RPMI7951 (cell line): Measurements from ENCODE around the gene TYK2. TPM values are rescaled to one million over a fixed set of nuclear protein-coding genes. Genes with fewer than 3 reads are reported as not detected.
A peak's percentile ranks its signal among the peaks of the same experiment; 100 is the strongest.
"Not testable (repeated sequence)": the region's sequence is repeated elsewhere in the genome, so short reads cannot be mapped to it uniquely, and the experiment has no call there.

ENCODE experiments used
- DNase-seq: peaks from one replicate; pipeline ENCODE4 v3.0.0-alpha.2; 2012; ENCODE audit warnings: low read depth
- total RNA-seq: library from RNA; depleted of rRNA; stranded (reverse); fragments of >200 nt; shearing (Covaris generic); gene quantifications from 2 replicates; pipeline ENCODE4 v1.2.3, GENCODE V29; 2014; rRNA removed

The TYK2 gene
- 44.6 and 56.8 TPM in 2 replicates for total RNA-seq

DNA sequence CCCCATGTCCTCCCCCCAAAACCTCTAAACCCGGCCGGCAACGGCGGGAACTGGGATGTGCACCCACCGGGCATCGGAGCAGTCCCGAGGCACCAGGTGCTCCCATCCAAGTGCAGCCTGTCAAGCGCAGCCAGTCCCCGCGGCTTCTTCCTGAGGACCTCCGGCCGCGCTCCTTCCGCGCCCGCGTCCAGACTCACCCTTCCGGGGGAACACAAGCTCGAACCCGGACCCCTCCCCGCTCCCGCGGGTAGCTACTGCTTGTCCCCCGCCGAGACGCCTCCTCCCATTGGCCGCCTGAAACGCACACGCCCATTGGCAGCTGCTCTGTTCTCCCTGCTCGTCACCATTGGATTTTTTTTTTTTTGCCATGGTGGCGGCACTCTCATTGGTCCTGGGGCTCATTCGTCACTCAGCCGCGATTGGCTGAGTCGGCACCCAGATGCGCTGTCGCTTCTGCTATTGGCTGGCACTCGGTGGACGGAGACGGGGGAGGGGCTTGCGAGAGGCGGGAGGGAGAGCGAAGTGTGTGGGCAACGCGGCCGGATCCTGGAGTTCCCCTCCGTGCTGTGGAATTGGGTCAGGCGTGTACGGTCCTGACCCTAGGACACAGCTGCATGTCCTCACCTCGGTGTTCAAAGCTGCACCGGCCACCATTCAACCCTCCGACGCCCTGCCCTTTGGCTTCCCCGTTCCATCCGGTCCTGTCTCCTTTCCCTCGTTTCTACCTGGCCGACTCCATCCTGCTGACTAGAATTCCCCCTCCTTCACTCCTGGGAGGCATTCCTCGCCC, at the start of gene TYK2:
TSS of gene TYK2 (minus strand) at position 260 of the 790 bp plus-strand sequence. CDS start 2,166 bp downstream, outside the sequence.
- DNase-seq = peak; percentile 98

DNA sequence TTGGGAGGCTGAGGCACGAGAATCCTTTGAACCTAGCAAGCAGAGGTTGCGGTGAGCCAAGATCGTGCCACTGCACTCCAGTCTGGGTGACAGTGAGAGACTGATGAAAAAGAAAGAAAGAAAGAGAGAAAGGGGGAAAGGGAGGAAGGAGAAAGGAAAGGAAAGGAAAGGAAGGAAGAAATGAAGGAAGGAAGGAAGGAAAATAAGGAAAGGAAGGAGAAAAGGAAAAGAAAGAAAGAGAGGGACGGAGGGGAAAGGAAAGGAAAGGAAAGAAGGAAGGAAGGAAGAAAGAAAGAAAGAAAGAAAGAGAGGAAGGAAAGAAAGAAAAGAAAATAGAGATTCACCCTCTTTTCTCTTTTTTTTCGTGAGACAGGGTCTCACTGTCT, 48.6 kb upstream of the TYK2 start:
- no peak for DNase-seq

DNA sequence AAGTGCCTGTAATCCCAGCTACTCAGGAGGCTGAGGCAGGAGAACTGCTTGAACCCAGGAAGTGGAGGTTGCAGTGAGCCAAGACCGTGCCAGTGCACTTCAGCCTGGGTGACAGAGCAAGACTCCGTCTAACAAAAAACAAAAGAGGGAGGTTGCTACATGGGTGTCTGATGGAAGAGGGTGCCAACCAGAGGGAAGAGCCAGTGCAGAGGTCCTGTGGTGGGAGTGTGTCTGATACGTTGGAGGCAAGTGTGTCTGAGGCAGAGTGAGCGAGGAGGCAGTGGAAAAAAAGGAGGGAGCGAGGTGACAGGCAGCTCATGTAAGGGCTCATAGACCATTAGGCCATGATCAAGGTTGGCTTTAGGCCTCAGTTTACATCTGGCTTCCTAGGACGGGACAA, 46.8 kb upstream of the TYK2 start:
- no peak for DNase-seq

DNA sequence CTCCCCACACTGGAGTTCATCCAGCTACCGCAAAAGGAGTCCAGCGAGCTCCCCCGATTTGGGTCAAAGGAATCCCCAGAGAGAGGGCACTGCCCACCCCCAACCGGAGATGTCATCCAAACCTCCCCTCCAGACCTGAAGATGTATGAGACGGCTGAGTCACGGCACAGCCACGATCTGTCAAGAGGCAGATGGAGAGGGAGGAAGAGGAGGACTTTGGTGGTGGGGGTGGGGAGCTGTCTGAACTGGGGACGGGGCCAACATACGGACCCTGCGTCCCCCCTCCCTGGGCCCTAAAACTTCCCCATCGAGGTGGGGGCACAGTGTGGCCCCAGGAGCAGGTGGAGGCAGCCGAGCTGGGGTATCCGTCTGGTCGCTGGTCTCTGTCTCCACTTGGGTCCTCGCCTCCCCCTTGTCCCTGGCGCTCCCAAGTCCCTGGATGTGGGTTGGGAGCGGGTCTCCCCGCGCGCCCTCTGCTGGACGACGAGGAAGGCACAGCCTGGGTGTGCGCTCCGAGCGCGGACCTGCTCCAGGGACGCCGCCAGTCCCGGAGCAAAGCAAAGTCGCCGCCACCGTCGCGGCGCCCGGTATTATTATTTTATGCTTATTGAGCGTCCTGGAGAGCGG, 43.8 kb upstream of the TYK2 start:
- DNase-seq = peak; percentile 77

DNA sequence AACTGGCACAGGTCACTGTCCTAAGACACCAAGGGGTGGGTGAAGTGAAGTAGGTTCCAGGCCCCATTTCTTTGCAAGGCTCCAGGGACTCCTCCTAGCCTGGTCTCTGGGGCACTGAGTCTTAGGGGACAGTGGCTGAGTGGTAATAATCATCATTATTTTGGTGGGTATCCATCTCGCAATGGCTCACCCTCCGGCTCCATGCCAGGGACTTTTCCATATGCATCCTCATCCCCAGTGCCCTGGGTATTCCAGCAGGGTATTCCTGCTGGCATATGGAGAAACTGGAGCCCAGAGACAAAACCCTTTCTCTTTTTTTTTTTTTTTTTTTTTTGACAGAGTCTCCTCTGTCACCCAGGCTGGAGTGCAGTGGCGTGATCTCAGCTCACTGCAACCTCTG, 42.5 kb upstream of the TYK2 start:
- DNase-seq = no peak

DNA sequence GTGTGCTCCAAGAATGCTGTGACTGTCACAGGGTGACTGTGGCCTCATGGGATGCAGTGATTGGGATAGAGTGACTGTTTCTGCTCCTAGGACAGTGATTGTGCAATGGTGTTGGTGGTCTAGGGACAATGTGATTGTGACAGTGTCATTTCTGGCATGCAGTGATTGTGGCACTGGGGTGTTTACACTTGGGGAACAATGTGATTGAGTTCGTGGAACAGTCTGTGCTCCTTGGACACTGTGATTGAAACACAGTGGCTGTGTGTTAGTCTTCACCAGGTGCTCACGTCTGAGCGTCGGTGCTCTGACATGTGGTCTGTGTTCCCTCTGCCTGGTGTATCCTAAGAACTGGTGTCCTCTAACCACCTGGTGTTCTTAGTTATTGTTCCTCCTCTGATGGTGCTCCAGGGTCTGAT, 41.7 kb upstream of the TYK2 start:
- no peak for DNase-seq

DNA sequence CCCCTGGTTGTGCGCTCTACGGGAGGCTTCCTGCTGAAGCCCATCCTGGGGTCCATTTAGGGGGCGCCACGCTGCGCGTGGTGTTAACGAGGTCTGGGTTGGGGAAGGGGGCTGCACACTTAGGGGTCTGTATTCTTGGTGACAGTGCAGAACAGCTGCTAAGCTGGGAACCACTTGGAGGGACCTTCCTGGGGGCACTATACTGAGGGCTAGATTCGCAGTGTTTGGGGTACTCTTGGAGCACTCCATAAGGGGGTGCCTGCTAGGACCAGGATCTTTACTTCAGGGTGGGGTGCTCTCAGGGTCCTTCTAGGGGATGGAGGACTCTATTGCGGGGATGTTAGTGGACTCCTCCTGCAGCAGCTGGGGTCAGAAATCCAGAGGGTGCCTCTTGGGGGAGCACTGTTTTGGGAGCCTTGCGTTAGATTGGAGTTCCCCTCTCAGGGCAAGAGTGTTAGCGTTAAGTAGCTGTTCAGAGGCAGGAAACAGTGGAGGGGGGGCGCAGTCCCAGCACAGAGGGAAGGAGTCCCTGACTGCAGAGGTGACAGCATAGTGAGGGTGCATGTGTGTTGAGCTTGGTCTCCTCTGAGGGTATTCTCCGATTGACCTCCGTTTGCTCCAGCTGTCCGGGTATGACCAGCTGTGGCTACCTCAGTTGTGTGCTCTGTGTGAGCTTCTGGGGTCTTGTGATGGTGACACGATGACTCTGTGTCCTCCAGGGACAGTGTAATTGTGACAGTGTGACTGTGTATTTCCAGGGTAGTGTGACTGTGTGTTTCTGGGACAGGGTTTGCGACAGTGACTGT, 41.1 kb upstream of the TYK2 start:
- no peak for DNase-seq

DNA sequence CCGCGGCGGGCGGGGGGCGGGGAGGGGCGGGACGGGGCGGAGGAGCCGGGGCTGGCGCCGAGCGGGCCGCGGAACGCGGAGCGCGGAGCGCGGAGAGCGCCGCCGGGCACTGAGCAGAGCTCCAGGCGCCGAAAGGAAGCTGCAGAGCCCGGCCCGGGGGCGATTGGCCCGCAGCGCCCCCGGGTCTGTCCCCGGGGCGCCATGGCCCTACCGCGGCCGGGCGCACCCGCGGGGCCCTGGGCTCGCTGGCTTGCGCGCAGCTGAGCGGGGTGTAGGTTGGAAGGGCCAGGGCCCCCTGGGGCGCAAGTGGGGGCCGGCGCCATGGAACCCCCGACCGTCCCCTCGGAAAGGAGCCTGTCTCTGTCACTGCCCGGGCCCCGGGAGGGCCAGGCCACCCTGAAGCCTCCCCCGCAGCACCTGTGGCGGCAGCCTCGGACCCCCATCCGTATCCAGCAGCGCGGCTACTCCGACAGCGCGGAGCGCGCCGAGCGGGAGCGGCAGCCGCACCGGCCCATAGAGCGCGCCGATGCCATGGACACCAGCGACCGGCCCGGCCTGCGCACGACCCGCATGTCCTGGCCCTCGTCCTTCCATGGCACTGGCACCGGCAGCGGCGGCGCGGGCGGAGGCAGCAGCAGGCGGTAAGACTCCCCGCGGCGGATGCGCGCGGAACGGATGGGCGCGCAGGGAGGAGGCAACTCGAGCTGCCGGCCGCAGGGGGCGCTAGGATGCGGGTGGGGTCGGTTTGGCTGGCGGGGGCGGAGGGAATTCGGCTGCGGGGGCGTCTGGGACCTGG, 40.3 kb upstream of the TYK2 start, which contains the start of gene PDE4A:
TSS of gene PDE4A (plus strand) at position 95 of the 796 bp plus-strand sequence. CDS start at position 322, 227 bp downstream.
- no peak for DNase-seq

DNA sequence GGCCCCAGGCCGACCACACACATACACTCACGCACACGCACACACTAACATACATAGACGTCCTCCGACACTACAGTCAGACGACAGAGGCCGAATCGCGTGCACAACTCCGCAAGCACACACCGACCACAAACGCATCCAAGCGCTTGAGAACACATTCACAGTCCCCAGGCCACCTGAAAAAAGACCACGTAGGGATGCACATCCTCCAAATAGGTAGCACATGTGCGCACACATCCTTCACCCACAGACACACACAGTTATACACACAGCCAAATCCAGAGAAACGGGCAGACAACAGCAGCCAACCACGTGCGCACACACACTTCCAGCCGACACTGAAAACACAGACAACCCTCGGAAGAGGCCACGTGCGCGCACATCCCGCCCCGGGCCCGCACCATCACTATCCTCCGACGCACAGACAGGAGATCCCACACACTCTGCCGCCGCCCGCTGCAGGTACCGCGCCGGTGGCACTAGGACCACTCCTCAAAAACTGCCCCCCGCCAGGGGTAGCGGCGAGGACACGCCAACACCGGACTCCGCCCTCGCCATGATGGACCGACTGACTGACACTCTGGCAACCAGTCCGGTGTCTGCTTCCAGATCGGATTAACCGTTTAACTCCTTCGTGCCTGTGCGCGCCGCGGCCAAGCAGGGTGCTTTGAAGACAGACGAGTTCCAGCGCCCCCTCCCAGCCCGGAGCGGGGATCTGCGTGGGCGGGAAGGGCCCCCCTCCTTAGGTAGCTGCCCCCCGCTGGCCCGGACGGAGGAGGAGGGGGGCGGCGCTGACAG, 39.5 kb upstream of the TYK2 start:
- DNase-seq = peak; percentile 54

DNA sequence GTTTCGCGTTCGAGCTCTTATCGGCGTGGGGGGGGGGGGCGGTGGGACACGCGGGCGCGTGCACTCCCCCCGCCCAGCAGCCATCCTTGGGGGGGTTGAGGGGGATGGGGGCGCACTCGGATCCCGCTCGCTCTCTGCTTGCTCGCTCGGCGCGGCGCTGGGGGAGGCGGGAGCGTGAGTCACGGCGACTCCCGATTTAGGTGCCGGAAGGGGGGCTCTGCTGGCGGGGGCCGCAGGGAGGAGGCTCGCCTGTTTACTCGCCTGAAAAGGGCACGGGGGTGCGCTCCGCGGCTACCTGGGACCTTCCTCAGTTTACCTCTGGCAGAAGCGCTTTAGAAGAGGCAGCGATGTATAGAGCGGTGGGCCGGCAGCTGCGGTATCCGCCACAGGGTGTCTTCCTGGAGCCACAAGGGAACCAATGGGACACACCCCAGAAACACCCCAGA, 38.9 kb upstream of the TYK2 start:
- DNase-seq = no peak

DNA sequence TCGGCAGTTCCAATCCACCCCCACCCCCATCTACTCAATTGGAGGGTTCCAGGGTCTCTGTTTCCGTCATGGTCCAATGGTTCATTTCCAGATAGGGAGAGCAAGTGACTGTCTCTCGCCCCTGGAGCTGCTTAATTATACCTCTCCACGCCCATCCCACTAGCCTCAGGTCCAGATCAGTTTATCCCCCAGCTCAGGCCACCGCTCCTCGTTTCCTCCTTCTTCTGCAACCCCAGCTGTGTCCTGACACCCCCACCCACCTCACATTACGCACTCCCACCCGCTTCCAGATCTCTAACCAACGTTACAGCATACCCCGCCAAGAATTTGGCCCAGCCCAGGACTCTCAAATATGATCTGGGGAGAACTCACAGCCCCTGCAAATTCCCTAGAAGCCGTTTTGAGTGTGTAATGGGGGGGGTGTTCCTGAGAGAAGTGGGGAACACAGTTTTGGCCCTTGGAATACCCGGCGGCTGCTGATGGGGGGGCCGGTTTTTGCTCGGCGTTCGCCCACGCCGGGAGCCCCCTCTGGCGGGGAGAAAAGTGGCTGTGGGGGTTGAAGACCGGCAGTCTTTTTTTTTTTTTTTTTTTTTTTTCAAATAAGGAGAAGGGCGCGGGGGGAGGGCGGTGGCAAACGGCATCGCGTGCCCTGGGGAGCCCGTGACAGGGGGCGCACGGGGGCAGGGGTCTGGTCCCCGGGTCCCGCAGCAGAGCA, 38.3 kb upstream of the TYK2 start:
- DNase-seq = no peak

DNA sequence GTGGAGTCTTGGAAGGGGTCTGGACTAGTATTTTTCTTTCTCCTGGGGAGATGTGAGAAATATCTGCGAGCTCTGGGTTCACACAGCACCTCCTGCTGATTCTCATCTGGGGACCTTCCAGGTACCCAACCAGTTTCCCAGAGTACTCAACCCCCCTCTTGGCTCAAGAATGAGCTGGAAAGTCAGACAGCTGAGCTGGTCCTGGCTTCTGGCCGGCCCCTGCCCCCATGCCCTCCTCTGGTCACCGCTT, 37.8 kb upstream of the TYK2 start:
- no peak for DNase-seq

DNA sequence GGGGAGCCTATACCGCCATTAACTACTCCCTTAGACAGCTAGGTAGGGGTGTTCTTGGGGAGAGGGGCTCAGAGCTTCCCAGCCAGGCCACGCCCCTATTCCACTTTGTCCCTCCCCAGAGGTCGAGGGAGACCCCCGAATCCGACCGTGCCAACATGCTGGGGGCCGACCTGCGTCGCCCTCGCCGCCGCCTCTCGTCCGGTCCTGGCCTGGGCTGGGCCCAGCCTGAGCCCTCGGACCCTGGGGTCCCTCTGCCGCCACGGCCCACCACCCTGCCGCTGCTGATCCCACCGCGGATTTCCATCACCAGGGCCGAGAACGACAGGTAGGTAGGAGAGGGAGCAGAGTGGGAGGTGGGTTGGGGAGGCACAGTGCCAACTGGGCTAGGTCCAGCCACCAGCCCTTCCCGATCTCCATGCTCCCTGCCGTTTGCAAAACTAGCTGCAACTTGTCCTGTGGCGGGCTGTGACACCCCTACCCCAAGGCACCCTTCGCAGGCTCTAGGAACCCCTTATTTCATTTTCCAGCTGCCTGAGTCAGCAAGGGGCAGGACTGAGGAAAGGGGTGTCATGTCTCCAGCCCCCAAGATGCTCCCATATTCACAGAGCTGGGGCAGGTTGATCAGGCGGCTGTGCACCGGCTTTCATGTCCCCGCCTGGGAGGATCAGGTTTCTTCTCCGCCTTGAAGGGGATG, 37.3 kb upstream of the TYK2 start:
- DNase-seq = no peak

DNA sequence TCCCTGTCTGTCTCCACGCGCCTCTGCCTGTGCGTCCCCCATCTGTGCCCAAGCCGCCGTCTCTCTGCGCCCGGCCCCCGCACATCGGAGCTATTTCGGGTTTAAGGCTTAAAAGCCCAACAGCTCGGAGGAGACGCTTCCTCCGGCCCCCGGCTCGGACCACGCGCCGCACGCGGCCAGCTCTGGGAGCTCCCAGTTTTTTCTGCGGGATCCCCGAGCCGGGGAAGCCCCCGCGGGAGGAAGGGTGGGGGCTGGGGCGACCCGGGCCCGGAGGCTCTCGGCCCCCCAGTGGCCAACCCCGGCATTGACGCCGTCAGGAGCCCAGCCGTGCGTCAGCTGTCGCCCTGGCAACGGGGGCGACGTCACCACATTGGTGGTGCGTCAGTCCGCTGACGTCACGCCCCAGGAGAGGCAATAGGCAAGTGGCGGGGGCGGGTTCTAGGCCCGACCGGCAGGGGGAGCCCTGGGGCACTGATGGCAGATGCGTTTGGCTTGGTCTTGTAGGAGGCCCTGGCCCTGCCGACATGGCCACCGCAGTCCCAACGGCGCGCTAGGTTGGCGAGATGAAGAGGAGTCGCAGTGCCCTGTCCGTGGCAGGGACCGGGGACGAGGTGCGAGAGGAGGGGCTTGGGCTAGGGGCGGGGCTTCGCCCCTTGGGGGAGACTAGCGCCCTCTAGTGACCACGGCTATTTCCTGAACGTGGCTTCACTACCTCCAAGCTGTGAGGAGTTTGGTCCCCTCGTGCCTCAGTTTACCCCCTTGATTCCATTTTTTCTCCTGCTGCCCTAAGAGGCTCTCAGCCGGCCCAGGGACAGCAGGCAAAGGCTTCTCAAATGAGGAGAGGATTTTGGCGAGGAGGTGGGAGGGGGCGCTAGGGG, 36.2 kb upstream of the TYK2 start:
- DNase-seq = peak; percentile 81

DNA sequence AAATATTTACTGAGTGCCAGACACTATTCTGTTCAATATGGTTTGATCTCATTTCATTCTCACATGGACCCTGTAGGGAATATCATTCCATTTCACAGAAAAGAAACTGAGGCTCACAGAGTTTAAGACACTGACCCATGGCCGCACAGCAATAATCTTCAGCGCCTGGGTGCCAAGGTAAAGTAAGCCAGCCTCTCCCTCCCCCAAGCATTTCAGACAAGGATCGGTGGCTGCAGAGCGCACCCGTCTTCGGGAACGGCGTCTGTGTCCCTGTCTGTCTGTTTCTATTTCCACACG, 35.7 kb upstream of the TYK2 start:
- DNase-seq = no peak

DNA sequence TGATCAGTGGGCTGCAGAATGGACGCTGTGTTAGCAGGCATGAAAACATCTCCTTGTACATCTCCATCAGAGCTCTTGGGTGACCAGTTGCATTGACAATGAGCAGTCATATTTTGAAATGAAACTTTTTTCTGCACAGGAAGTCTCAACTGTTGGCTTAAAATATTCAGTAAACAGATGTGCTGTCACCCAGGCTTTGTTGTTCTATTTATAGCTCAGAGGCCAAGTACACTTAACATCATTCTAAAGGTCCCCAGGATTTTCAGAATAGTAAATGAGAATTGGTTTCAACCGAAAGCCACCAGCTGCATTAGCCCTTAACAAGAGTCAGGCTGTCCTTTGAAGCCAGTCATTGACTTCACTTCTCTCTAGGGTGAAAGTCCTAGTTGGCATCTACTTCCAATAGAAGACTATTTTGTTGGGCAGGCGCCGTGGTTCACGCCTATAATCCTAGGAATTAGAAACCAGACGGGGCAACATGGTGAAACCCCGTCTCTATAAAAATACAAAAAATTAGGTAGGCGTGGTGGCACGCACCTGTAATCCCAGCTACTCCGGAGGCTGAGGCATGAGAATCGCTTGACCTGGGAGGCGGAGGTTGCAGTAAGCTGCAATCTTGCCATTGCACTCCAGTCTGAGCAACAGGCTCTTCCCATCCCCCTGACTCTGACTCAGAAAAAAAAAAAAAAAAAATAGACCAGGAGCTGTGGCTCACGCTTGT, 32.0 kb upstream of the TYK2 start:
- no peak for DNase-seq

DNA sequence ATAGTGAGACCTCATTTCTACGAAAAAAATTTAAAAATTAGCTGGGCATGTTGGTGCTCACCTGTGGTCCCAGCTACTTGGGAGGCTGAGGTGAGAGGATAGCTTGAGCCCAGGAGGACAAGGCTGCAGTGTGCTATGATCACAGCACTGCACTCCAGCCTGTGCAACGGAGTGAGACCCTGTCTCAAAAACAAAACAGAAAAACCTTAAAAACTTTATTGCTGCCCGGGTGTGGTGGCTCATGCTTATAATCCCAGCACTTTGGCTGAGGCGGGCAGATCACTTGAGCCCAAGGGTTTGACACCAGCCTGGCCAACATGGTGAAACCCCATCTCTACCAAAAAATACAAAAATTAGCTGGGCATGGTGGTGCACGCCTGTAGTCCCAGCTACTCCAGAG, 30.9 kb upstream of the TYK2 start:
- DNase-seq = not testable (repeated sequence)
